Limb (tissue), 2 donors: ENCODE measurements around the gene UNC5CL.

Source experiments
- DNase-seq, 2 donors: peaks; one replicate each; pipeline ENCODE4 v3.0.0-alpha.2; 2016; ENCODE audit errors: extremely low spot score in 2 of 2

The UNC5CL gene

GRCh38 chr6:41063884-41064285, 24.9 kb upstream of the UNC5CL start:
- no peak for DNase-seq

- DNase-seq, result no peak
Observed at GRCh38 chr6:41062056-41062455, 23.0 kb upstream of the UNC5CL start.

- no peak for DNase-seq
Observed at GRCh38 chr6:41061196-41061726, 22.2 kb upstream of the UNC5CL start.

- DNase-seq, result no peak
Observed at GRCh38 chr6:41059556-41059955, 20.5 kb upstream of the UNC5CL start.

- DNase-seq, result no peak
Observed at GRCh38 chr6:41058783-41059181, 19.8 kb upstream of the UNC5CL start.

GRCh38 chr6:41056768-41057490, 17.9 kb upstream of the UNC5CL start:
- no peak for DNase-seq

GRCh38 chr6:41055149-41055548, 16.1 kb upstream of the UNC5CL start:
- DNase-seq, result no peak

- no peak for DNase-seq
Observed at GRCh38 chr6:41054511-41054910, 15.5 kb upstream of the UNC5CL start.

GRCh38 chr6:41053041-41053440, 14.0 kb upstream of the UNC5CL start, which contains the start of gene APOBEC2:
TSS of gene APOBEC2 (plus strand) at chr6:41053202. CDS start at chr6:41053348, 146 bp downstream.
- peak in 1 of 2 donors; percentile 58 for DNase-seq

- DNase-seq, result no peak
Observed at GRCh38 chr6:41051873-41052272, 12.9 kb upstream of the UNC5CL start.

GRCh38 chr6:41050536-41050935, 11.5 kb upstream of the UNC5CL start:
- DNase-seq, result no peak

GRCh38 chr6:41049955-41050354, 10.9 kb upstream of the UNC5CL start:
- no peak for DNase-seq

- no peak for DNase-seq
Observed at GRCh38 chr6:41049521-41049920, 10.5 kb upstream of the UNC5CL start.

- peak; percentile 11 to 50 for DNase-seq
Observed at GRCh38 chr6:41047745-41048732, 9.0 kb upstream of the UNC5CL start.

- no peak for DNase-seq
Observed at GRCh38 chr6:41047306-41047705, 8.3 kb upstream of the UNC5CL start.

- no peak for DNase-seq
Observed at GRCh38 chr6:41046084-41046483, 7.1 kb upstream of the UNC5CL start.

- DNase-seq, result no peak
Observed at GRCh38 chr6:41045664-41046063, 6.6 kb upstream of the UNC5CL start.

- DNase-seq, result no peak
Observed at GRCh38 chr6:41043151-41043550, 4.1 kb upstream of the UNC5CL start.

GRCh38 chr6:41042226-41043055, 3.4 kb upstream of the UNC5CL start, which contains the start of gene TSPO2:
TSS of gene TSPO2 (plus strand) at chr6:41042467. CDS start at chr6:41042986, 519 bp downstream.
- no peak for DNase-seq

GRCh38 chr6:41040940-41041536, 2.0 kb upstream of the UNC5CL start:
- no peak for DNase-seq
